Superior temporal gyrus (tissue), 1 donor: ENCODE data around the gene ATP6V1G2.
"Not testable (repeated sequence)": the region's sequence is repeated elsewhere in the genome, so short reads cannot be mapped to it uniquely, and the experiment has no call there.

Source experiments
- DNase-seq: peaks from one replicate; pipeline ENCODE4 v3.0.0-alpha.2; 2016; ENCODE audit errors: extremely low spot score

ATP6V1G2 gene

DNA sequence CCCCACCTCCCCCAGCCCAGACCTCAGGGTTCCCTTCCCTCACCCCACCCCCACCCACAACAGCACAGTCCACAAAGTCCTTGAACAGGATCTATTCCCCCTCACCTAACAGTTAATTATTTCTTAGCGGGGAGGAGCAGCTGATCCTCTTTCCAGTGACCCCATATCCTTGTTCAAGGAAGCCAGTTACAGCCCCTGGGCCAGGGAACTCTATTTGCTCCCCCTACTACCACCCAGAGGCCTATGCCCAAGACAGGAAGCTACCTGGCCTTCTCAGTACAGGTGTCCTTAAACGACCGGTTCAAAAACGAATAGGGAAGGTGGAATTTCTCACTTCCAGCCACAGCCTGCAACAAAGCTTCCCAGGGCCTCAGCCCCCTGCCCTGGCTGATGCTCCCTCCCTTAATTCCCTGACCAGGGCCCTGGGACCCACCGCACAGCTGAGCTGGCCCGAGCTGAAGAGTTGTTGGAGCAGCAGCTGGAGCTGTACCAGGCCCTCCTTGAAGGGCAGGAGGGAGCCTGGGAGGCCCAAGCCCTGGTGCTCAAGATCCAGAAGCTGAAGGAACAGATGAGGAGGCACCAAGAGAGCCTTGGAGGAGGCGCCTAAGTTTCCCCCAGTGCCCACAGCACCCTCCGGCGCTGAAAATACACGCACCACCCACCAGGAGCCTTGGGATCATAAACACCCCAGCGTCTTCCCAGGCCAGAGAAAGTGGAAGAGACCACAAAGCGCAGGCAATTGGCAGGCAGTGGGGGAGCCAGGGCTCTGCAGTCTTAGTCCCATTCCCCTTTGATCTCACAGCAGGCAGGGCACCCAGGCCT is 16.9 kb downstream of the ATP6V1G2 start:
- DNase-seq = no peak

- DNase-seq = no peak
These were observed 17.5 kb downstream of the ATP6V1G2 start, which contains the start of gene MCCD1 for GRCh38 chr6:31528821-31529328. TSS of gene MCCD1 (plus strand) at chr6:31528962. CDS start at chr6:31529015, 53 bp downstream.

- DNase-seq = no peak
These were observed 18.1 kb downstream of the ATP6V1G2 start for GRCh38 chr6:31528307-31528777.

DNA sequence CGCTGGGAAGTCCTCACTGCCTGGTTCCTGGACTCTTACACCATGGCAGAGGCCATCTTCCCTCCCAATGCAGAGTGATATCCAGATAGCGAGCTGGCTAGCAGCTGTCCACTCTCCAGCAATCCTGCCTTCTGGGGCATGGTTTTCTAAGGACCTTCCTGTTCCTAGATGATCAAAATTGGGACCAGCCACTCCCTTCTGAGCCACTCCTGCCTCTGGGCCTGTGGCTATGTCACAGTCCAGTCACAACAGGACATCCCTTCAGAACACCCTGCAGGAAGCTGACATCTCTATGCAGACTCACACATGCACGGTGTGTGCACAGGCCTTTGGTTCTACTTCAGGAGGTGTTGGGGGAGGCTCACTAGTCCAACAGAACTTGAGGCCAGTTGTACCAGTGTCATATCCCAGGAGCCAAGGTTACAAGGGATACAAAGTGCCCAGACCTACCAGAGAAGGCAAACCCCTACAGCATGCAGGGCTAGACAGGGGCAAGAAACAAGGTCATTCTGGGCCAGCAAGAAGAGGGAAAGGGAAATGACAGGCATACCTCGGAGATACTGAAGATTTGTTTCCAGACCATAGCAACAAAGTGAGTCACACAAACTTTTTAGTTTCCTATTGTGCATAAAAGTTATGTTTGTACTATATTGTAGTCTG is 20.3 kb downstream of the ATP6V1G2 start:
- no peak for DNase-seq

DNA sequence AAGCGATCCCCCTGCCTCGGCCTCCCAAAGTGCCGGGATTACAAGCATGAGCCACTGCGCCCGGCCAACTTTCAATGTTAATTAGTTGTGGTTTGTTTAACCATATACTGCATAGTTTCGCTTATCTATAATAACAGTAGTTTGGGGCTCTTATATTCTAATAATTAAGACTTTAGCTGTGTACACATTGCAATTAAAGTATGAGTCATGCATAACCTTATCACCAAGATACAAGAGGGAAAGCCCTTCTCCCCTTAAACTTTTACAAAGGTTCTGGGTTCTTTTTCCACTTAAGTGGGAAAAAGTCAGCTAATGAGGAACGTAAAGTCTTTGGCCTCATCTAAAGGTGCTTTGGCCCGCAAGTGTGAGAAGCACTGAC is 20.9 kb downstream of the ATP6V1G2 start:
- no peak for DNase-seq

DNA sequence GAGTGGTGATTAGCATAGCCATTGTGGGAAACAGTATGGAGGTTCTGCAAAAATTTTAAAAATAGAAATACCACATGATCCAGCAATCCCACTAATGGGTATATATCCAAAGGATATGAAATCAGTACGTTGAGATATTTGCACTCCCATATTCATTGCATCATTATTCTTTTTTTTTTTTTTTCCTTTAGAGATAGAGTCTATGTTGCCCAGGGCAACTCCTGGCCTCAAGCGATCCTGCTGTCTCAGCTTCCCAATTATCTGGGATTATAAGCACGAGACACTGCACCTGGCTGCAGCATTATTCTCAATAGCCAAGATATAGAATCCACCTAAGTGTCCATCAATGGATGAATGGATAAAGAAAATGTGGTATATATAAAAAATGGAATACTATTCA is 24.6 kb downstream of the ATP6V1G2 start:
- DNase-seq = no peak

- DNase-seq = no peak
These were observed 32.8 kb downstream of the ATP6V1G2 start for GRCh38 chr6:31513456-31514165.

DNA sequence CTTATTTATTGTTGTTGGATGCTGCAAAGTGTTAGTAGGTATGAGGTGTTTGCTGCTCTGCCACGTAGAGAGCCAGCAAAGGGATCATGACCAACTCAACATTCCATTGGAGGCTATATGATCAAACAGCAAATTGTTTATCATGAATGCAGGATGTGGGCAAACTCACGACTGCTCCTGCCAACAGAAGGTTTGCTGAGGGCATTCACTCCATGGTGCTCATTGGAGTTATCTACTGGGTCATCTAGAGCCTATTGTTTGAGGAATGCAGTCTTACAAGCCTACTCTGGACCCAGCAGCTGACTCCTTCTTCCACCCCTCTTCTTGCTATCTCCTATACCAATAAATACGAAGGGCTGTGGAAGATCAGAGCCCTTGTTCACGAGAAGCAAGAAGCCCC is 36.4 kb downstream of the ATP6V1G2 start:
- no peak for DNase-seq

- not testable (repeated sequence) for DNase-seq
These were observed 37.4 kb downstream of the ATP6V1G2 start for GRCh38 chr6:31509036-31509435.

GRCh38 chr6:31502586-31502985 is 43.8 kb downstream of the ATP6V1G2 start:
- no peak for DNase-seq

DNA sequence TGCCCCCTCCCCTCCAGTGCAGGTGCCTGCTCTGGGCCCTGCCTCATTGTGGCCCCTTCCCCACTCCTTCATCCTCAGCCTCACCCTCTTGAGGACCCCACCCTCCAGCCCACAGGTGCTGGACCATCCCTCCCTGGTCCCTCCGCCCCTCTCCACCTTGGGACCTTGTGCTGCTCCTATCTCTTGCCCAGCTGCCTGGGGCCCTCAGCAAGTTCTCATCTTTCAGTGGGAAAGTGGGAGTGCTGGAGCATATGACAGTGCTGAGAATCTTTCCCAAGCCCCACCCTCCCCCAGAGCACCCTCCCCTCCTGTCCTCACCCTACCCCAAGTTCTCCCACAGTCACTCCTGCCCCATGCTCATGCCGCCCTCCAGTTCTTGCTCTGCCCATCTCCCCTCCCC is 46.8 kb downstream of the ATP6V1G2 start:
- DNase-seq = not testable (repeated sequence)

- DNase-seq = no peak
These were observed 47.7 kb downstream of the ATP6V1G2 start for GRCh38 chr6:31498748-31499147.

GRCh38 chr6:31497531-31498476 is 48.6 kb downstream of the ATP6V1G2 start, which contains the start of gene MICB:
TSS of gene MICB (plus strand) at chr6:31498145. CDS start at chr6:31498194, 49 bp downstream.
- peak; percentile 49 for DNase-seq

- not testable (repeated sequence) for DNase-seq
These were observed 49.6 kb downstream of the ATP6V1G2 start for GRCh38 chr6:31496826-31497225.

DNA sequence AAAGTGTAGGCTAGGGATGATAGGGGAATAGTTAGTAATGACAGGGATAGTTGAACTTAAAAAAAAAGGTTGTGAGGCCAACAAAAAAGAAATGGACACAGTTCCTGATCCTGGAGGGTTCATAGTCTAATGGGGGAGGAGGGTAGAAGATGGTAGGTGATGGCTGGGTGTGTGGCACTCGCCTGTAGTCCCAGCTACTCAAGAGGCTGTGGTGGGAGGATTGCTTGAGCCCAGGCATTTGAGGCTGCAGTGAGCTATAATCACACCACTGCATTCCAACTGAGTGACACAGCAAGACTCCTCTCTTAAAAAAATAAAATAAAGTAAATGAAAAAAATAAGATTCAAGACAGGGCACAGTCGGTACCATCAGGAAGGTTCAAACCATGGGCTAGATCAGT is 50.8 kb downstream of the ATP6V1G2 start:
- no peak for DNase-seq
